ENCODE data around the gene APBA2. TPM values are rescaled to one million over a fixed set of nuclear protein-coding genes. Genes with fewer than 3 reads are reported as not detected.

Gene APBA2
- total and polyA plus RNA-seq, 12 donors, result 0.16 to 0.85 (median 0.46) TPM

GRCh38 chr15:29106551-29107290 is 220.9 kb downstream of the APBA2 start:
- WGBS, 2 donors, result 87 to 90% methylated on average over 21 of the region's 21 CpGs
- Histone ChIP-seq H3K9me3 (no peaks in the 10 kb centered on the region), H3K27me3 (peaks cover 0 to 26% (median 4%) of the 10 kb centered on the region in 7 donors), H3K27ac (no peak overlapping the region), H3K4me1 (peaks cover 0 to 12% (median 10%) of the 10 kb centered on the region in 9 donors), H3K36me3 (no peaks in the 10 kb centered on the region), H3K4me3 (no peak overlapping the region)
- no peak for TF ChIP-seq CTCF (IDR thresholded peaks at IDR 0.05)
- ATAC-seq (no peak), DNase-seq (no peak)
- intact Hi-C loops (cut with DNase I), result no loop called here

- no peaks in the 10 kb centered on the region for H3K36me3 ChIP-seq
- H3K4me3 ChIP-seq, result no peak overlapping the region
- TF ChIP-seq CTCF (IDR thresholded peaks at IDR 0.05), result no peak
- ATAC-seq (no peak), DNase-seq (no peak)
- intact Hi-C loops (cut with DNase I), result no loop called here
- no peaks in the 10 kb centered on the region for H3K9me3 ChIP-seq
- peaks cover 0 to 33% (median 5%) of the 10 kb centered on the region in 7 donors for H3K27me3 ChIP-seq
- WGBS, 2 donors, result 88 to 90% methylated on average over 18 of the region's 19 CpGs
- H3K27ac ChIP-seq, result no peak overlapping the region
- H3K4me1 ChIP-seq, result peaks cover 0 to 12% (median 10%) of the 10 kb centered on the region in 9 donors
Observed at GRCh38 chr15:29107291-29107890, 221.6 kb downstream of the APBA2 start.

GRCh38 chr15:29107971-29108645 is 222.3 kb downstream of the APBA2 start:
- intact Hi-C loops (cut with DNase I), result no loop called here
- no peaks in the 10 kb centered on the region for H3K9me3 ChIP-seq
- DNase-seq (no peak), ATAC-seq (no peak)
- H3K36me3 ChIP-seq, result no peaks in the 10 kb centered on the region
- no peak overlapping the region for H3K4me3 ChIP-seq
- TF ChIP-seq CTCF (IDR thresholded peaks at IDR 0.05), result no peak
- H3K27ac ChIP-seq, result no peak overlapping the region
- 86 to 87% methylated on average over 15 of the region's 15 CpGs for WGBS, 2 donors
- H3K27me3 ChIP-seq, result peaks cover 0 to 40% (median 13%) of the 10 kb centered on the region in 7 donors
- peaks cover 0 to 11% (median 10%) of the 10 kb centered on the region in 9 donors for H3K4me1 ChIP-seq

GRCh38 chr15:29109762-29110161 is 224.0 kb downstream of the APBA2 start:
- Histone ChIP-seq H3K4me3 (no peak overlapping the region), H3K36me3 (no peaks in the 10 kb centered on the region), H3K9me3 (no peaks in the 10 kb centered on the region), H3K4me1 (peaks cover 0 to under 1% (median 0%) of the 10 kb centered on the region in 9 donors), H3K27ac (no peak overlapping the region), H3K27me3 (peaks cover 0 to 52% (median 28%) of the 10 kb centered on the region in 7 donors)
- no peak for DNase-seq
- 92 to 94% methylated on average over 10 of the region's 10 CpGs for WGBS, 2 donors
- ATAC-seq, result no peak
- intact Hi-C loops (cut with DNase I), result no loop called here
- no peak for TF ChIP-seq CTCF (IDR thresholded peaks at IDR 0.05)

All from heart right ventricle (tissue), 16 donors.